HG03571 (cell line): ENCODE results near the gene MOBP.

Source experiments
- ATAC-seq: cut with Tn5 transposase; IDR thresholded peaks from one replicate; pipeline ENCODE4 v1.9.1; 2021; ENCODE audit not compliant: unreplicated experiment

The MOBP gene

GRCh38 chr3:39533226-39533625, 65.7 kb downstream of the MOBP start:
- no peak for ATAC-seq

- ATAC-seq: no peak
These were observed 72.9 kb downstream of the MOBP start for GRCh38 chr3:39540162-39540921.

- no peak for ATAC-seq
These were observed 74.0 kb downstream of the MOBP start for GRCh38 chr3:39541442-39541841.

GRCh38 chr3:39541917-39542329, 74.4 kb downstream of the MOBP start:
- no peak for ATAC-seq

GRCh38 chr3:39542588-39542988, 75.1 kb downstream of the MOBP start:
- ATAC-seq: no peak

- ATAC-seq: no peak
These were observed 80.8 kb downstream of the MOBP start for GRCh38 chr3:39548282-39548681.

GRCh38 chr3:39550354-39551051, 83.0 kb downstream of the MOBP start:
- no peak for ATAC-seq
